ENCODE measurements around the gene NRP2.

NRP2 gene

DNA sequence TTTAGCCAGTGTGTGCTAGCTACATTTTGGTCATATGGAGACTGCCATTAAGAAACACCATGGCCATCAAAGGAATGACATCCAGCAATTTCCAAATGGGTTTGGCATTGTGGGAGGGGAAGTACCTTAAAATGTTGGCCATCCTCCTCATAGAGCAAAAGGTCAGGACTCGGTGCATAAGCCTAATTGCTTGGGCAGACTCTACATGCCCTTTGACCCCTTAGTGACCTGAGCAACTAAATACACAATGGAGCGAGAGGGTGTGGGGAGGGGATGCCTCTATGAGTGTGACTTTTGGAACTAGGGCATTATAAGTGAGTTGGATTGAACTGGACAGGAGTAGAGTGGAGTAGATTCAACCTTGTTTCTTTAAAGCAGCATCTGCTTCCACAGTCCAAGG lies 44.9 kb downstream of the NRP2 start:
- TF ChIP-seq POLR2A (IDR thresholded peaks at IDR 0.05; ENCODE audit: low read depth, low read length) (no peak), POLR2AphosphoS5 (IDR thresholded peaks at IDR 0.05; ENCODE audit: low read depth, low read length) (no peak), TAF1 (IDR thresholded peaks at IDR 0.05; ENCODE audit: borderline replicate concordance, low read depth, low read length) (no peak)
- no peak for DNase-seq (ENCODE audit: insufficient read length)
- FAIRE-seq = no peak

DNA sequence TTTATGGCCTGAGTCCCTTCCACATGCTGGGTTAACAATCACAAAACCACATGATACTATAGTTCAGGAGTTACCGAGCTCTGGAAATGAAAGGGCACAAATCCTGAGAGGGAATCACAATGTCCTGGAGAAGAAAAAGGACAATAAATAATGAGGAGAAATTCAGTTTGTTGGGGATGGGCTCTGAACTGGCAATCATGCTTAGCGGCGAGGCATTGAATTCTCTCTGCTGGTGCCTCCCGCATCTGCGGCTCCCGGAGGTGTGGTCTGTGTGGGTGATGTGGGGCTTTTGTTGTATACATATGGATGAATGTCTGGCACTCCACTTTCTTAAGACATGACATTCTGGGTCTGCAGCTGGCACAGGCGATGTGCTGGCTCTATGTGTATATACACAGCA lies 46.1 kb downstream of the NRP2 start:
- no peak for TF ChIP-seq POLR2A (IDR thresholded peaks at IDR 0.05; ENCODE audit: low read depth, low read length)
- no peak for TF ChIP-seq POLR2AphosphoS5 (IDR thresholded peaks at IDR 0.05; ENCODE audit: low read depth, low read length)
- TF ChIP-seq TAF1 (IDR thresholded peaks at IDR 0.05; ENCODE audit: borderline replicate concordance, low read depth, low read length) = no peak
- DNase-seq (ENCODE audit: insufficient read length) (no peak), FAIRE-seq (no peak)

DNA sequence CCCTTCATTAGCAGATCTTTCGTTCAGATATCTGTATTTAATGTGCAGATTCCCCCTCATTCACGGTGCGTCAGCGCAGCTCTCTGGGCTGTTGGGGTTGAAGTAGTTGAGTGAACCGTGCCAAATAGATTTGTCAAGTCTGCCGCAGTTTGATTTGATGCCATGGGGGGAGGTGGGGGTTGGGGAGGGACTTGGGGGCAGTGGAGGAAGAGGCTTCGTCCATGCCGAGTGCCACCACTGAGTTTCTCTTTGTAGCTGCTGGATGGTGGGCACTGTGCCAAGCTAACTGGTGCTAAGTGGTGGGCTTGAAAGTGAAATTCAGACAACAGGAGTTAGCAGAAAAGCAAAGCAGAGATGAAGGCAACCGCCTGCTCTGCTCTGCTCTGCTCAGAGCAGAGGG lies 47.9 kb downstream of the NRP2 start:
- no peak for TF ChIP-seq POLR2A (IDR thresholded peaks at IDR 0.05; ENCODE audit: low read depth, low read length)
- TF ChIP-seq POLR2AphosphoS5 (IDR thresholded peaks at IDR 0.05; ENCODE audit: low read depth, low read length) = no peak
- TF ChIP-seq TAF1 (IDR thresholded peaks at IDR 0.05; ENCODE audit: borderline replicate concordance, low read depth, low read length) = no peak
- DNase-seq (ENCODE audit: insufficient read length) = no peak
- no peak for FAIRE-seq

DNA sequence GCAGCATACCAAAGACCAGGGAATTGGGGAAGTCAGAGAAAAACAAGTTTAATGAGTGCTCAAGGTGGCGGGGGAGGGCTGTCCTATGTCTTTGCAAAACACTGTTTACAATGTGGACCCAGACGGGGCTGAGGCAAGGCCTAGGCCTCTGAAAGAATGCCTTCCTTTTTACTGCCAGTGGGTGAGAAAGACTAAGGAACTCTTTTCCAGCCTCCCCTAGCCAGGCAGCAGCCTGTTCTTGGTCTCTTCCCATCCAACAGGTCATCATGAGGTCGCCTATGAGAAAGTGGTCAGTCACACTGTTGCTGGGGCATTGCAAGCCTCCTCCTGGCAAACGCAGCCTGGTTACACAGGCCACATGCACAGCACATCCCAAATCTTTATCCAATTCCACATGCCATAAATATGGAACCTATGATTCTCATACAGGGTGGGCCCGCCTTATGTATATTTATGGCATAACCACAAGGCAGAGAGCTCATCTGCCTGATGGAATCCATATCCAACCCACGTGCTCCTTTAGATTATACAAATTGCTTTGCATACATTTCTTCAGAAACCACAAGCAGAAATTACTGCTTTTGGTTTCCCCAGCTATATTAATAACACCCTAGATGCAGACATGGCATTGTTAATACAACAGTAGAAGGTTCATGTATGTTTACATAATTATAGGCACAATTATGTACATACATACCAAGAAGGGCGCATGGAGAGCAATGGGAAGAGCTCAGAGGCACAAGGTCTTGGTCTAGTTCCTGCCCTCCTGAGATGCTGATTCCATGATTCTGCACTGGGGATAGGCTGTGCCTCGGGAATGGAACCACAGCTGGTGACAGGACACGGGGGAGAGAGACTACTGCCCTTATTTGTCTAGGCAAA lies 48.6 kb downstream of the NRP2 start:
- FAIRE-seq (peak; percentile 14), DNase-seq (ENCODE audit: insufficient read length) (no peak)
- TF ChIP-seq TAF1 (IDR thresholded peaks at IDR 0.05; ENCODE audit: borderline replicate concordance, low read depth, low read length) (no peak), POLR2A (IDR thresholded peaks at IDR 0.05; ENCODE audit: low read depth, low read length) (no peak), POLR2AphosphoS5 (IDR thresholded peaks at IDR 0.05; ENCODE audit: low read depth, low read length) (no peak)

DNA sequence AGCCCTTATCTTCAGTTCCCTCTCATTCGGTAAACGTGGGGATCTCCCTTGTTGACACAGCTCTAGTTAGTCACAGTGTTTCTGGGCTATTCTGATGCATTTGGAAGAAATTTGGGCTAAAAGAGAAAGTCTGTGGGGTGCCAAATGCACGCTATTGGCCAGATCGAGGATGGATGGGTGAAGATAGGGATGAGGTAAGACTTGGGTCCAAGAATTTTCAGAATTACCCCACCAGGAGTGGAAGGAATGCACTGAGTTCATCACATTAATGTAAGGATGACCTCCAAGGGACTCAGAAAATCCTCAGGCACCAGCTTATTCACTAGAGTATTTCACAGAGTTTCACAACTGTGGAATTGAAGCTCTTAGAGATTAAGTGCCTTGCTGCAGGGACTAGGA lies 49.3 kb downstream of the NRP2 start:
- FAIRE-seq = peak; percentile 40
- TF ChIP-seq POLR2A (IDR thresholded peaks at IDR 0.05; ENCODE audit: low read depth, low read length) = no peak
- TF ChIP-seq TAF1 (IDR thresholded peaks at IDR 0.05; ENCODE audit: borderline replicate concordance, low read depth, low read length) = no peak
- TF ChIP-seq POLR2AphosphoS5 (IDR thresholded peaks at IDR 0.05; ENCODE audit: low read depth, low read length) = no peak
- DNase-seq (ENCODE audit: insufficient read length) = no peak

DNA sequence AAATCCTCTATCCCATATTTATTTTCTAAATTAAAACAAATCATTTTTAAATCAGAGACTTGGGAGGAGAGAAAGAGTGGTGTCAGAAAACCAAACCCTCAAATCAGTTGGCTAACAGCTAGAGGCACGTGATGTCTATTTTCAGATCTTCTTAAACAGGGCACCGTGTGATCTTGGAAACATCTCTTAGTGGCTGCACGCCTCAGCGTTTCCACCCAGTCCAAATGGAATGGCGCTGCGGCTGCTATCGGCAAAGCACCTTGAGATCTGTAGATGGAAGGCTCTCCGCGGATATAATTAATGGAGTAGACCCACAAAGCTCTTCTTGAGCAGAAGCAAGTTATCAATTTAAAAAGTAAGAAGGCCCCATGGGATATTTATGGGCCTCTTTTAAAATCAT lies 50.0 kb downstream of the NRP2 start:
- DNase-seq (ENCODE audit: insufficient read length) = no peak
- FAIRE-seq = no peak
- no peak for TF ChIP-seq POLR2AphosphoS5 (IDR thresholded peaks at IDR 0.05; ENCODE audit: low read depth, low read length)
- no peak for TF ChIP-seq POLR2A (IDR thresholded peaks at IDR 0.05; ENCODE audit: low read depth, low read length)
- no peak for TF ChIP-seq TAF1 (IDR thresholded peaks at IDR 0.05; ENCODE audit: borderline replicate concordance, low read depth, low read length)

DNA sequence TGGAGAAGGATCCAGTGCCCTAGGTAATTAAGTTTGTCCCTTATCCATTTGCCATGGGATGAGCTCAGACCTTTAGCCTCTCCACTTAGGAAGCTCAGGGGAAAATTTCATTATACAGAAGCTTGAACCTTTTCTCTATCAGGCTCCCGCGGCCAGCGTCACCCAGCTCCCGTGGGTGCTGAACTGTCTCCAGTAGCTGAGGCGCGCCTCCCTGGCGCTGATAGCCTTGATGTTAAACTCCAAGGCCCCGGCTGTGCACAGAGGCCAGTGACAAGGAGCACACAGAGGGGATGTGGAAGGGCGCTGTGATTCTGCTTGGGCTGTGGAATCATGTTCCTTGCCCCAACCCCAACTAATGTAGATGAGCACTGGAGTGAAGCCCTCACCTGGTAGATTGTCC lies 50.8 kb downstream of the NRP2 start:
- TF ChIP-seq POLR2AphosphoS5 (IDR thresholded peaks at IDR 0.05; ENCODE audit: low read depth, low read length) (no peak), POLR2A (IDR thresholded peaks at IDR 0.05; ENCODE audit: low read depth, low read length) (no peak), TAF1 (IDR thresholded peaks at IDR 0.05; ENCODE audit: borderline replicate concordance, low read depth, low read length) (no peak)
- FAIRE-seq = no peak
- no peak for DNase-seq (ENCODE audit: insufficient read length)

DNA sequence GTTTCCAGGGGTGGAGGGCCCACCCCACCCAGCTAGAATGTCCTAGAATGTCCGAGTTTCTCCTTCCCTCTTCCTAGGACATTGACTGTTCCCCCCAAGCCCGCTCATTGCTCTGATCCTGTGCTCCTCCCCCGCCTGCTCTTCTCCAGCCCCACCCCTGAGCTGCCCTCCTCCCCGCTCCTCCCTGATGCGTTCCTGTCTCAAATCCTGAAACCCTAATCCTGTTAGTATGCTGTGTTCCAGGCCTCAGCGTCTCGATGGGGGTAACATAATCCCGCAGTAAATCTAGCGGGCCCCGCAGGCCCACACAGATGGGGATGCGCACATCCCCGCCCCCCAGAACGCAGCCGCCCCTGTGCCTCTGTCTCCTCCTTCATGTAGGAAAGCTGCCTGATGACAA lies 51.3 kb downstream of the NRP2 start:
- no peak for TF ChIP-seq TAF1 (IDR thresholded peaks at IDR 0.05; ENCODE audit: borderline replicate concordance, low read depth, low read length)
- no peak for TF ChIP-seq POLR2A (IDR thresholded peaks at IDR 0.05; ENCODE audit: low read depth, low read length)
- no peak for TF ChIP-seq POLR2AphosphoS5 (IDR thresholded peaks at IDR 0.05; ENCODE audit: low read depth, low read length)
- DNase-seq (ENCODE audit: insufficient read length) (no peak), FAIRE-seq (no peak)

DNA sequence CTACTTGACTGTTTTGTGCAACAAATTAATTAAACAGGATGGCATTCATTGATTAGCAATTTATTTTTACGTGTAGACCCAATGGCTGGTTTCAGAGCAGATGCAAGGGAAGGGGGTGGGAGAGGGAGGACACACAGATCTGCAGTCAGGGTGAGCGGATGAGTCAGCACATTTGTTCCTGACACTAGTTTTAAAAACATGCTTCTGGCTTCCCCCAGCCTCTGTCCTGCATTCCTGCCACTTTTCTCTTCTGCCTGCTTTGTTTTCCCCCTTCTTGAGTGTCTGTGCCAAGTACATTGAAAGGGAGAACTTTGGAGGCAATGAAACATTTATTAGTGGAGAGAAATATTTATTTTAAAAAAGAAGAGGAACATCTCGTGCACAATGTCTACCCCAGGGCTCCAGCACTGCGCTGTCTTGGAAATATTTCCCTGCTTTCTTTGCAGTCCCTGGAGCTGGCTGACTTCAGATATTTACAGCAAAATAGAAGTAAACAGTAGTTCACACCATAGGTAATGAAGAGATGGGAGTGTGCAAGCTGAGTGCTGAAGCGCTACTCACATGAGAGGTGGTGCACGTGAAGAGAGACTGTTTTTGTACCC lies 52.2 kb downstream of the NRP2 start:
- DNase-seq (ENCODE audit: insufficient read length) = no peak

DNA sequence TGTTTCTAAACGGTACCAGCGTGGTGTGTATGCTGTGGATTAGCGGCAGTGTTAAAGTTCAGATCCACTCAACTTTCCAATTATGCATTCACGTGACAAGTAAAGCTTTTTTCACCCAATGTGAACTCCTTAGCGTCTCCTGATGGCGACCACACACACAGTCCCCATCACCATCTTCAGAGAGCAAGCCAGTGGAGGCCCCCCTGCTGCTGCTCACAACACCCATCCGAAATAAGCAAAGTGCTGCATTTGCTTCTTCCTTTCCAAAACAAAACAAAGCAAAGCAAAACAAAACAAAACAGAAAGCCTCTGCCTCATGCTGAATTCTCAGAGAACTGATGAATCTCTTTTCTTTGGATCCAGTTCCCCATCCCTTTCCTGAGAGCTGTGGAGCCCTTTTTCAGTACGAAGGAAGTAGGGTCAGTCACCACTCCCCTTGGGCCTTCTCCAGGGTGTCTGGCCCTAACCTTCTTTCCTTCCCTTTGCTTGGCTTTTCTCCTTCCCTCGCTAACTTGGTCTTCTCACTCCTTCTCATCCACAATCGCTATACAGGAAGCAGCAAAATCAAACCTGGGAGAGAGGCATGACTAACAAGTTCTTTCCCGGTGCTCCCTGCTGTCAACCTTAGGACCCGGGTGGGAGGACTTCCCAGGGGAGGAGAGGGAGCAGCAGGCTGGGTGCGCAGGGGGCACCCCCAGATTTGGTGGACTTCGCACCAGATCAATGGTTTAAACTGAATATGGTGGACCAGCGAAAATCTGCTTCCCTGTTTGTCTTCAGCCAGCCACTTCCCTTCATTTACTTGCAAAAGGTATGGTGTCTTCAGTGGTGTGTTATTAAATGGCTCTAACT lies 56.0 kb downstream of the NRP2 start:
- TF ChIP-seq POLR2A (IDR thresholded peaks at IDR 0.05; ENCODE audit: low read depth, low read length) (no peak), TAF1 (IDR thresholded peaks at IDR 0.05; ENCODE audit: borderline replicate concordance, low read depth, low read length) (no peak)
- no peak for FAIRE-seq
- DNase-seq (ENCODE audit: insufficient read length) = no peak

More for the DNA sequence above, 52.2 kb downstream of the NRP2 start:
- no peak for FAIRE-seq
- TF ChIP-seq TAF1 (IDR thresholded peaks at IDR 0.05; ENCODE audit: borderline replicate concordance, low read depth, low read length) = no peak
- no peak for TF ChIP-seq POLR2AphosphoS5 (IDR thresholded peaks at IDR 0.05; ENCODE audit: low read depth, low read length)
- no peak for TF ChIP-seq POLR2A (IDR thresholded peaks at IDR 0.05; ENCODE audit: low read depth, low read length)

DNA sequence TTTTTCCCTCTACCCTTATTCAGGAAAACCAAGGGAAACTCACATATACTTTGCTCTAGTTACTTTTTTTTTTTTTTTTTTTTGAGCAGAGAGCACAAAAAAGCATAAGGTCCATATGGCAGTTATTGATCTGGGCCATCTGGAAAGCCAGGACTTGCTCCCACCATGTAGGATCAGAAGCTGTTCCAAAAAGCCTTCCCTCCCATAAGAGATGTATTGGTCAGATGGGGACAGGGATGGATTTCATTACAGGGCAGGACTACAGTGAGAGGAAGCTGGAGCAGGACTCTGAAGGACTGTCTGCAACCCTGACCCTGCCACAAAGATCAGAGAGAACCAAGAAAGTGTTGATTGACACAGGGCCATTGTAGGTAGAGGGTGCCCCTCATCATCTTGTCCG lies 57.3 kb downstream of the NRP2 start:
- FAIRE-seq (no peak), DNase-seq (ENCODE audit: insufficient read length) (no peak)
- no peak for TF ChIP-seq TAF1 (IDR thresholded peaks at IDR 0.05; ENCODE audit: borderline replicate concordance, low read depth, low read length)
